Endothelial cell of umbilical vein (primary cell): ENCODE results near the gene EDA. TPM values are rescaled to one million over a fixed set of nuclear protein-coding genes. Genes with fewer than 3 reads are reported as not detected.

Experiments used
- BruUV-seq: library from RNA; stranded (reverse); fragments of 400-500 nt; replicated peaks from 2 replicates; lab custom pipeline; 2021; lab: Mats Ljungman, UMichigan
- CTCF ChIA-PET: fragments of 300-600, 350-600 bp; sonication (Branson Sonifier 250); formaldehyde crosslinking; loops from one replicate; lab custom pipeline; 2021; ENCODE audit warnings: antibody characterized with exemption, inconsistent platforms; lab: Charles Lee
- POLR2A ChIA-PET: fragments of 300-600, 350-600 bp; sonication (Branson Sonifier 250); formaldehyde crosslinking; loops from one replicate; lab custom pipeline; 2021; ENCODE audit warnings: antibody characterized with exemption, inconsistent platforms; lab: Charles Lee
- DNase-seq: peaks from one replicate; pipeline ENCODE4 v3.0.0-alpha.2; 2011; ENCODE audit warnings: low read depth, low spot score
- FAIRE-seq: peaks from 2 replicates; lab custom pipeline; 2011; peaks lifted over from hg19 to GRCh38; lab: Jason Lieb, UNC
- H2AFZ ChIP-seq: 2 replicates; pipeline ENCODE4 v1.6.0; 2012; ENCODE audit warnings: low read depth, low read length, control low read depth, inconsistent platforms
- H3K27ac ChIP-seq: 2 replicates; pipeline ENCODE4 v1.5.1; 2011; ENCODE audit warnings: low read depth, mild to moderate bottlenecking, control low read depth, low read length, moderate library complexity; ENCODE audit not compliant: insufficient read depth
- H3K27me3 ChIP-seq, 2 experiments: 2 replicates each; pipeline versions ENCODE4 v1.6.0 to v1.6.1; 2011; ENCODE audit warnings: low read length in 2 of 2, mixed read lengths in 1 of 2; ENCODE audit not compliant: control insufficient read depth in 2 of 2, insufficient read depth in 2 of 2
- H3K36me3 ChIP-seq, 2 experiments: 2 replicates in 1 of 2; 3 replicates in 1 of 2; pipeline ENCODE4 v1.5.1; 2011; ENCODE audit warnings: low read length in 2 of 2, mild to moderate bottlenecking in 1 of 2, moderate library complexity in 1 of 2; ENCODE audit not compliant: control insufficient read depth in 2 of 2, insufficient read depth in 2 of 2; ENCODE audit errors: extremely low read depth in 1 of 2
- H3K4me1 ChIP-seq: 3 replicates; pipeline ENCODE4 v1.5.1; 2011; ENCODE audit warnings: mild to moderate bottlenecking, low read length; ENCODE audit not compliant: control insufficient read depth, insufficient read depth; ENCODE audit errors: extremely low read depth
- H3K4me2 ChIP-seq: 2 replicates; pipeline ENCODE4 v1.6.1; 2011; ENCODE audit warnings: low read length, control low read depth, mixed read lengths; ENCODE audit not compliant: insufficient read depth
- H3K4me3 ChIP-seq, 3 experiments: fragments of 200-600 bp in 1 of 3; sonication (generic), shearing (Covaris generic) in 1 of 3; replicated peaks in 1 of 3; 2 replicates each; pipeline ENCODE4 v1.5.1; 2011 to 2016; ENCODE audit warnings: control low read depth in 3 of 3, low read length in 3 of 3, mild to moderate bottlenecking in 2 of 3, inconsistent platforms in 1 of 3, low read depth in 1 of 3, moderate library complexity in 1 of 3; ENCODE audit not compliant: insufficient read depth in 1 of 3
- H3K79me2 ChIP-seq: 2 replicates; pipeline ENCODE4 v1.6.0; 2012; ENCODE audit warnings: low read length, inconsistent platforms; ENCODE audit not compliant: control insufficient read depth, insufficient read depth
- H3K9ac ChIP-seq: replicated peaks from 2 replicates; pipeline ENCODE3; 2011; ENCODE audit warnings: low read length, control low read depth; ENCODE audit not compliant: insufficient read depth; ENCODE audit errors: extremely low read depth
- H3K9me1 ChIP-seq: replicated peaks from 3 replicates; pipeline ENCODE4 v1.6.0; 2011; ENCODE audit warnings: mild to moderate bottlenecking, low read length; ENCODE audit not compliant: control insufficient read depth, insufficient read depth; ENCODE audit errors: extremely low read depth
- H3K9me3 ChIP-seq: replicated peaks from 2 replicates; pipeline ENCODE4 v1.5.1; 2012; ENCODE audit warnings: low read length, inconsistent platforms; ENCODE audit not compliant: control insufficient read depth, insufficient read depth
- H4K20me1 ChIP-seq: replicated peaks from 2 replicates; pipeline ENCODE3; 2011; ENCODE audit warnings: mild to moderate bottlenecking, low read length; ENCODE audit not compliant: control insufficient read depth, insufficient read depth; ENCODE audit errors: extremely low read depth
- CTCF ChIP-seq, 2 donors: IDR thresholded peaks; 1 replicate in 1 of 2; 2 replicates in 1 of 2; pipeline ENCODE4 v1.5.1; 2011; ENCODE audit warnings: low read length in 2 of 2, mild to moderate bottlenecking in 2 of 2, moderate library complexity in 2 of 2, control low read depth in 1 of 2, inconsistent platforms in 1 of 2, low read depth in 1 of 2; ENCODE audit not compliant: insufficient read depth in 1 of 2; ENCODE audit errors: extremely low read depth in 1 of 2
- EZH2 ChIP-seq: IDR thresholded peaks from 2 replicates; pipeline ENCODE4 v1.6.1; 2012; ENCODE audit warnings: borderline replicate concordance, low read depth, mild to moderate bottlenecking, moderate library complexity, low read length, inconsistent platforms; ENCODE audit not compliant: severe bottlenecking
- FOS ChIP-seq: IDR thresholded peaks from 2 replicates; pipeline ENCODE4 v1.6.1; 2011; ENCODE audit warnings: mild to moderate bottlenecking, low read length, moderate library complexity, borderline replicate concordance; ENCODE audit not compliant: insufficient read depth
- GATA2 ChIP-seq: IDR thresholded peaks from 2 replicates; pipeline ENCODE4 v1.7.0; 2011; ENCODE audit warnings: low read depth, mild to moderate bottlenecking, moderate library complexity, mixed read lengths, low read length; ENCODE audit not compliant: insufficient read length, insufficient read depth
- JUN ChIP-seq: IDR thresholded peaks from 2 replicates; pipeline ENCODE4 v1.6.1; 2011; ENCODE audit warnings: borderline replicate concordance, low read depth; ENCODE audit not compliant: insufficient read length, insufficient read depth
- MAX ChIP-seq: IDR thresholded peaks from 2 replicates; pipeline ENCODE4 v1.6.1; 2011; ENCODE audit not compliant: insufficient read depth, insufficient read length
- MYC ChIP-seq: IDR thresholded peaks from one replicate; pipeline ENCODE4 v1.6.1; 2011; ENCODE audit warnings: mild to moderate bottlenecking, low read depth, low read length
- POLR2A ChIP-seq: IDR thresholded peaks from 2 replicates; pipeline ENCODE4 v1.6.1; 2012; ENCODE audit warnings: low read depth, mild to moderate bottlenecking, control low read depth, low read length
- POLR2AphosphoS5 ChIP-seq: IDR thresholded peaks from 2 replicates; pipeline ENCODE4 v1.6.1; 2012; ENCODE audit warnings: low read depth, mild to moderate bottlenecking, control low read depth, low read length, moderate library complexity; ENCODE audit not compliant: insufficient read depth
- dilution Hi-C: fragments of 300-500 bp; cut with MboI; formaldehyde crosslinking; loops from one replicate; pipeline ENCODE4 v1.15.0; 2019; ENCODE audit warnings: low sequenced_read_pairs; ENCODE audit not compliant: extremely low pct_ligation_motif_present
- intact Hi-C: fragments of 100-400 bp; cut with micrococcal nuclease; formaldehyde crosslinking; loops from one replicate; pipeline ENCODE4 v1.10.0; 2022
- polyA plus RNA-seq, 4 experiments: library from polyadenylated mRNA; depleted of rRNA in 3 of 4; stranded (reverse) in 3 of 4; unstranded in 1 of 4; fragments of >200 nt; gene quantifications; 2 replicates each; pipeline versions ENCODE4 v1.2.1 to v1.2.3, GENCODE V29; 2011 to 2012; ENCODE audit warnings: missing spikeins in 1 of 4
- total RNA-seq: library from RNA; stranded (reverse); gene quantifications from 2 replicates; pipeline ENCODE4 v1.2.3, GENCODE V29; 2021

The EDA gene
- total and polyA plus RNA-seq, 2 donors (not counting 3 experiments of a cell fraction or from before 2014, with no cell fraction given) = 0.37 to 1.2 TPM

GRCh38 chrX:69968950-69969349 is 353.0 kb downstream of the EDA start:
- H2AFZ ChIP-seq = no peak overlapping the region
- no TSS peak for BruUV-seq
- no peaks in the 10 kb centered on the region for H3K9me1 ChIP-seq
- H4K20me1 ChIP-seq = no peaks in the 10 kb centered on the region
- no peak overlapping the region for H3K4me2 ChIP-seq
- no peak overlapping the region for H3K27ac ChIP-seq
- H3K27me3 ChIP-seq = no peaks in the 10 kb centered on the region
- no peaks in the 10 kb centered on the region for H3K79me2 ChIP-seq
- no peaks in the 10 kb centered on the region for H3K9me3 ChIP-seq
- TF ChIP-seq CTCF (IDR thresholded peaks at IDR 0.05; ENCODE audit: extremely low read depth in 1 of 2, insufficient read depth in 1 of 2, low read depth in 1 of 2, low read length in 2 of 2) (no peak), GATA2 (no peak), FOS (no peak), MYC (no peak), JUN (no peak), POLR2AphosphoS5 (no peak), EZH2 (no peak), MAX (no peak), POLR2A (no peak)
- no peaks in the 10 kb centered on the region for H3K36me3 ChIP-seq
- H3K4me3 ChIP-seq = no peak overlapping the region
- no peak for FAIRE-seq
- DNase-seq = no peak
- CTCF ChIA-PET = no interaction called here
- POLR2A ChIA-PET = no interaction called here
- intact Hi-C loops (no loop called here), dilution Hi-C loops (no loop called here)
- no peak overlapping the region for H3K9ac ChIP-seq
- no peaks in the 10 kb centered on the region for H3K4me1 ChIP-seq
